Endometrial microvascular endothelial cells (primary cell): ENCODE data around the gene TMEM174. TPM values are rescaled to one million over a fixed set of nuclear protein-coding genes. Genes with fewer than 3 reads are reported as not detected.

ENCODE experiments used
- in situ Hi-C: cut with HindIII; loops from 2 replicates; pipeline ENCODE4 v1.10.0; 2017; ENCODE audit warnings: low sequenced_read_pairs, low pct_unique_long_range_greater_than_20kb; ENCODE audit errors: inconsistent ontology term
- total RNA-seq: library from RNA; depleted of rRNA; stranded (reverse); fragments of >200 nt; gene quantifications from one replicate; pipeline ENCODE4 v1.2.3, GENCODE V29; 2015; ENCODE audit errors: inconsistent ontology term

The TMEM174 gene
- not detected for total RNA-seq

GRCh38 chr5:73172951-73173350 is at the start of gene TMEM174:
TSS of gene TMEM174 (plus strand) at chr5:73173193. CDS start at chr5:73173244, 51 bp downstream.
- in situ Hi-C loops: no loop called here

DNA sequence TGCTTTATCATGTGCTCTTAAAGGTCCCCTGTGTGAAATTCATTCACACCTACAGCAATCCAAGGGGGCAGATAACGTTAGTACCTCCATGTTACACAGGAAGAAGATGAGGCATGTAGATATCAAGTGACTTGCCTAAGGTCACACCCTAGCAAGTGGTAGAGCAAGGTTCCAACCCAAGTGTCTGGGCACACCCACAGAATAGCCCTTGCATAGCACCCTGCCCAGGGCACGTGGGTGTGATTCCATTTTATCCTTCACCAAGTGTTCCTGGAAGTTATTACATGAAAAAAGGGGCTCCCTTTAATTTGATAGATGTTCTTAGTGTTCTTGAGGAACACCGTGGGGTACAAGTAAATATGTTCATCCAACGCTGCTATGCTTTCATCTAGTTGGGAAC is 47.7 kb upstream of the TMEM174 start:
- in situ Hi-C loops: no loop called here

DNA sequence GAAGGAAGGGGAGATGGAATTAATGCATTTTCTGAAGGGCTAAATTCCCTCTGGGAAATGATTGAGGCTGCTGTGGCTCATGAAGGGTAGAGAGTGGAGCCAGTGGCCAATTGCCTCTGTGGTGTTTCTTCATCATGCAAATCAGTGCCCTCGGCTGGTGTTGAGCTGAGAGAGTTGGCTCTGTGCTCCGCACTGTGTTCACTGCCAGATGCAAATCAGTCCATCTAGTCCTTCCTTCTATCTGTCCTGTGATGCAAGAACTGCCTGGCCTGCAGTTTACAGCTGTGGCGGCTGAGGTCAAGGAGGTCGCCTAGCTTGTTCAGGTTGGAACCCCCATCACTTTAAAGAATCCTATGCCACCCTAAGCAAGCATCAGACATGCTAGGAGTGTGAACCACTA is 46.6 kb upstream of the TMEM174 start:
- in situ Hi-C loops: no loop called here

DNA sequence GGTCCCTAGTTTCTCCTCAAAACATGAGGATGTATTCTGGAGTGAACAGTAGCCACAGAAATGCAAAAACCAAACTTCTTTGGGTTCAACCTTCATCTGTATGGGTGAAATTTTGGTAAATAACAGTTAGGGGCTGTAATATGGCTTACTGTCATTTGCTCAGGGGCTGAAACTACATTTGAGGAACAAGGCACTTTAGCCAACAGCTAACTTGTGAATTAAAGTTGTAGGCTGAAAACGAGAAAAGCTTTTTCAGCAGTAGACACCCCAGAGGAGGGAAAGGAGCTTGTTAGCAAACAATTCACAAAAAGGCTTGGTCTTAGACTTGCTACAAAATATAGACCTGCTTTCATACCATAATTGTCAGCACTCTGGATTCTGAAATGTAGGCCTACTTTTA is 46.0 kb upstream of the TMEM174 start:
- in situ Hi-C loops: no loop called here

GRCh38 chr5:73129143-73129542 is 43.9 kb upstream of the TMEM174 start:
- in situ Hi-C loops: no loop called here

GRCh38 chr5:73130811-73131210 is 42.2 kb upstream of the TMEM174 start:
- in situ Hi-C loops: no loop called here

GRCh38 chr5:73131711-73132425 is 41.1 kb upstream of the TMEM174 start:
- in situ Hi-C loops: no loop called here

GRCh38 chr5:73132759-73133158 is 40.2 kb upstream of the TMEM174 start:
- in situ Hi-C loops: no loop called here

DNA sequence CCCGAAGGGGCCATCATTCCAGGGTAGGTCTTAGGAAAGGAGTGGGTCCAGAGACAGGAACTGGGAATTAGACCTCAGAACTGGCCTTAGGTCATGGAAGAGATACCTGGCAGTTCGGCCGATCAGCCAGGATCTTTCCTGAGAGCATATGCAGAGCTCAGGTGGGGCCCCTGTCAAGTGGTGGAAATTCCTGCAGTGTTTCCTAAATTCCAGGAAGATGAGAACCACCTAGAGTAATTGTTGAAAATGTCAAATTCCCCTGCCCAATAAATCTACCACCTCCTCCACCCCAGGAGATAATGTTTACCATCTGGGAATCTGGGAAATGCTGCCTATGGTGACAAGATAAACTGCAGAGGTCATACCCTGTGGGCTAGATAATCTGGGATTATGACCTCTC is 38.0 kb upstream of the TMEM174 start:
- in situ Hi-C loops: no loop called here

DNA sequence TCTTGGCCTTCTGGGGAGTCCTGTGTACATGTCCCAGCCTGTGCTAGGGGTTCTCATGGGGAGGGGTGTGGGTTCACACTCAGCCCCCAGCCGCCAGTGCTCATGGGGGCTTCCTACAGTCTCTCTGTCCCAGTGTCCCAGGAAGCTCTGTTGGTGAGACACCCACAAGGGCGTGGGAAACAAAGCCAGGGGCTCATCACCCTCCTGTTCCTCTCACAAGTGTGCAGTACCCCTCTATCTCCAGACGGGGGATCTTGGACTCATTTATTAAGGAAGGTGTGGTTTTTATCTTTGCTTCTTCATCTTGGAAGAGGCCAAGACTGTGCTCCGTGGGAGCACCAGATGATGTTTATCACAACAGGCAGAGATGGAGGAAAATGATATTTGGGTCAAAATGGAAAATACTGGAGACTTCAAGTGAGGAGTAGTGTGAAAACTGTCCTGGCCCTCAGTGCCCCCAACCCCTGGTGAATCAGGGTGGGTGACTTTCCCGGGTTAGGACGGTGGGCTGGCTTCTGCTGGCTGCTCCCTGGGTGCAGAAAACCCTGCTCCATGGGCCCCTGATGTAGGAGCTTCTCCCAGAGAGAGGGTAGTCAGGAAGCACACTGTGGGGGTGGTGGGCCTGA is 37.5 kb upstream of the TMEM174 start:
- in situ Hi-C loops: no loop called here

- in situ Hi-C loops: no loop called here
These were observed 36.9 kb upstream of the TMEM174 start for GRCh38 chr5:73136055-73136562.

DNA sequence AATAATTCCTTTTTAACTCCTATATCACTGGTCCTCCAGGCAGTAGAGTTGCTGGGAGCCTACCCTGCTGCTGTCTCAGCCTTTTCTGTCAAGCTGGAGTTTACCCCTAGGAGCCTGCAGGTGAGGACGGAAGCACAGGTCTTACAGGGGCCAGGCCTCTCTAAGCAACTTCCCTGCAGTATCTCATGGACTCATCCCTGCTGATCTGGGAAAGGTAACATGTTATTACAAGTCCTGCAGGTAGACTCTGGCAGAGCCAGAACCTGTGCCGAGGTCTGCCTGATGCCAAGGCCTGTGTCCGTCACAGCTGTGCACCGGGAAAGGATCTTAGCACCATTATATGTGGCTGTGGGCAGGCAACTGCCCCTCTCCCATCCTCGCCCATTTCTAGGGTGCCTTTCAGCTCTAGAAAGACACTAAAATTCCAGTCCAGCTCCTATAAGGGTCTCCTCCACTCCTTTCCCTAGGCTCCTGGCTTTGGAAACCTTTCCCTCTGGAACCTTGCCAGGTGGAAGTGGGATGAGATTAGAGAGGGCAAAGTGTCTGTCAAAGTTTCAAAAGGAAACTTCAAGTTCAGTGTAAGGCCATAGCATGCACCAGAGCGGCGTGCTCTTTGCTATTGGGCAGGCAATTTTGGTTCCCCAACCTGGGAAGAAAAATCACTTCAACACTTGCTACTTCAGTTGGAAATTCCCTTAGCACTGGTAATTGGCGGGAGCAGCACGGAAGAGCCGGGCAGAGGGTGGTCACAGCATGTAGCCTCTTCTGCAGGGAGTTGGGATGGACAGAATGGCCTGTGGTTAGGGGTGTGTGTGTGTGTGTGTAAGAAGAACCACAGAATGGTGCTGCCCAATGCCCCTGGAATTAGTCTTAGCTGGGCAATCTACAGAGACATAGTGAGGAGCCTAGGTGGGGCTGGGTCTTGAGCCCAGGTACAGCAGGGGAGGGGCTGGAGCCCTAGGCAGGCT is 35.1 kb upstream of the TMEM174 start:
- in situ Hi-C loops: no loop called here

DNA sequence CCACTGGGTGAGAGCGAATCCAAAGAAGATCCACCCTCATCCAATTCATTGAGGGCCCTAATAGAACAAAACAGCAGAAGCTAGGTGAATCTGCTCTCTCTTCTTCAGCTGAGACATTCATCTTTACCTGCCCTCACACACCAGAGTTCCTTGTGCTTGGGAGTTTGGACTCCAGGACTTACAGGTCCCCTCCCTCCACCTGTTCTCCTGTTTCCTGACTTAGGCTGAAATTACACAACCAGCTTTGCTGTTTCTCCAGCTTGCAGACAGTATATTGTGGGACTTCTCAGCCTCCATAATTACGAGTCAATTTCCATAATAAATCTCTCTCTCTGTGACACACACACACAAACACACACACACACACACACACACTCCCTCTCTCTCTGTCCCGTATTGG is 33.5 kb upstream of the TMEM174 start:
- in situ Hi-C loops: no loop called here

DNA sequence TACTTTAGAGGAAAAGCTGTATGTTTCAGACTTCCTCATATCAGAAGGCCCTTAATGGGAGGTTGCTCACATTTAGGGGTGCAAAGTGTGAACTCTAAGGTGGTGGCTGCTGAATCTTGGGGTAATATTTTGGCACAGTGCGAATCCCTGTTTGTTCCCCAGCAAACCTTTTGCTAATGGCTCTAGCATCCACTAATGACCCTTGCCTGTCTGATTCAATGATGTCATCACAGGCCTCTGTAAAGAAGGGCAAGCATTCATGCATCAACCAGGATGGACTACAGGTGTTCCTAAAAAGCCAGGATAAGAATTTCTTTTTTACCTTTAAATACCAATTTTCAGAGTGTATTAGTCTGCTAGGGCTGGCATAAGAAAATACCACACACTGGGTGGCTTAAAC is 32.2 kb upstream of the TMEM174 start:
- in situ Hi-C loops: no loop called here

DNA sequence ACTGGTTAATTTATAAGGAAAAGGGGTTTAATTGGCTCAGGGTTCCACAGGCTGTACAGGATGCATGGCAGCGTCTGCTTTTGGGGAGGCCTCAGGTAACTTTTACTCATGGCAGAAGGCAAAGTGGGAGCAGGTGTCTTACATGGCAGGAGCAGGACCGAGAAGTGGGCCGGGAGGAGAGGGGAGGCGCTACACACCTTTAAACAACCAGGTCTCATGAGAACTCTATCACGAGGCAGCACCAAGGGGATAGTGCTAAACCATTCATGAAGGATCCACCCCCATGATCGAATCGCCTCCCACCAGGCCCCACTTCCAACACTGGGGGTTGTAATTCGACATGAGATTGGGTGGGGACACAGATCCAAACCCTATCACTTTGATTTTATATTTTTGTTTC is 31.0 kb upstream of the TMEM174 start:
- in situ Hi-C loops: no loop called here

DNA sequence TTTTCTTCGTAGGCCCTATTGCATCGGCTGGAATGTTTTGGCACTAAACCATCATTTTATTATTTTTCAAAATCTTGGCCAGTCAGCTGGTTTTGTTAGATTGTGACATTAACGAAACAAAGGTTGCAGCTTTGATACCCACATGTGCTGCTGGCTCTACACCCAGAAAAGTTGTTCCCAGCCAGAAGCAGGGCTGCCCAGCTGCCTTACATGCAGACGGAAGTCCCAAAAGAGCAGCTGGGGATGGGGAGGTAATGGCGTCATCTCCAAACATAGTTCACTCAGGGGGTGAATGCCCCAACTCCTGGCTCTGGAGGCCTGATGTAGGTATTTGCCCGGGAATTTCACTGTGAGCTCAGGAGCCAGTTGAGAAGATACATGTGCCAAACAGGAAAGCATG is 29.3 kb upstream of the TMEM174 start:
- in situ Hi-C loops: no loop called here

DNA sequence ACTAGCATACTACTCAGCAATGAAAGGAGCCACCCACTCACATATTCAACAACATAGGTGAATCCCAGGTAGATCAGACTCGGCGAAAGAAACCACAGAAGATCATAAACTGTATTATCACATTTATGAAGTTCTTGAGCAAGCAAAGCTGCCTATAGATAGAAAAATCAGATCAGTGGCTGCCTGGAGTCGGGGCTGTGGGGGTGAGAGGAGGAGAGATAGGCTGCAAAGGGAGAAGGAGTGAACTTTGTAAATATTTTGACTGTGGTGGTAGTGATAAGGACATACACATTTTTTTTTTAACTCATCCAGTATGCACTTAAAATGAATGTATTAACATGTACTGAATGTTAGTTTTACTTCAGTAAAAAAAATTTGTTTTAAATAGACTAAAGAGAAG is 23.5 kb upstream of the TMEM174 start:
- in situ Hi-C loops: no loop called here

- in situ Hi-C loops: no loop called here
These were observed 22.1 kb upstream of the TMEM174 start for GRCh38 chr5:73150876-73151275.

DNA sequence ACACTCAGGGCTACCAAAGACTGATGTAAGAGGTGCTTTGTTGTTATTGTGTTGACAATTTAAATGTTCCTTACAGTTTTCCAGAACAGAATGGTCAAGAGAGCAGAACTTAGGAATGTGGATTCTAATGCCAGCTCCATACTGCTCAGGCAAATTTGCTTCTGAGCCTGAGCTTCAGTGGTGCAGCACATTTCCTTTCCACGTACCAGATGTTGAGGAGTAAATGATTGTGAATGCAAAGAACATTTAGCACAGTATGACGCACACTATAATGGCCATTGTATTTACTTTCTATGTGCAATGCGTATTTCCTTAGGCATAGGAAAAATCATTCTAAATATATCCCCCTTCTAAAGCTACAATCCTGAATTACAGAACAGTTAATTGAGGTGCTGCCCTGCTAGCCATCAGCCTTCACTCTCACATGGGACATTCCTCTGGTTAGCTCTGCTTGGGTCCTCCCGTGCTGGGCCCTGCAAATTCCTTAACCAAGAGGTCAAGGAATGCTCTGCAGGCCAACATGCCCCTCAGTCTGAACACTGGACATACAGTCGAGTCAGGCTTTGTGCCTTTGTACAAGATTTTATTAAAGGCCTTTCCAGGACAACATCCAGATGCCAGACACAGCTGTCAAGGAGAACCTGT is 21.1 kb upstream of the TMEM174 start:
- in situ Hi-C loops: no loop called here
